Stimulated activated memory B cell treated with anti-CD40 and anti-IgM and Interleukin-4, amounts not matched to agents 10 μg/mL and 1 μg/mL and 100 μg/mL, for 72 hours (primary cell): ENCODE data around the gene FOXL3.
A peak's percentile ranks its signal among the peaks of the same experiment; 100 is the strongest.

Experiments
- ATAC-seq: fragments of 150-1000 bp; cut with Tn5 transposase; 2 replicates; pipeline ENCODE4 v1.10.0; 2021
- H3K27ac Mint-ChIP-seq: one replicate; pipeline ENCODE4 v1.8.0; 2022; ENCODE audit warnings: mild to moderate bottlenecking, mixed read lengths
- H3K27me3 Mint-ChIP-seq: one replicate; pipeline ENCODE4 v1.8.0; 2022; ENCODE audit warnings: mixed read lengths
- H3K36me3 Mint-ChIP-seq: one replicate; pipeline ENCODE4 v1.8.0; 2022; ENCODE audit warnings: mixed read lengths
- H3K4me1 Mint-ChIP-seq: one replicate; pipeline ENCODE4 v1.8.0; 2022; ENCODE audit warnings: mixed read lengths
- H3K4me3 Mint-ChIP-seq: one replicate; pipeline ENCODE4 v1.8.0; 2022; ENCODE audit warnings: mild to moderate bottlenecking, moderate library complexity, mixed read lengths
- H3K9me3 Mint-ChIP-seq: one replicate; pipeline ENCODE4 v1.8.0; 2022; ENCODE audit warnings: mixed read lengths

Gene FOXL3

DNA sequence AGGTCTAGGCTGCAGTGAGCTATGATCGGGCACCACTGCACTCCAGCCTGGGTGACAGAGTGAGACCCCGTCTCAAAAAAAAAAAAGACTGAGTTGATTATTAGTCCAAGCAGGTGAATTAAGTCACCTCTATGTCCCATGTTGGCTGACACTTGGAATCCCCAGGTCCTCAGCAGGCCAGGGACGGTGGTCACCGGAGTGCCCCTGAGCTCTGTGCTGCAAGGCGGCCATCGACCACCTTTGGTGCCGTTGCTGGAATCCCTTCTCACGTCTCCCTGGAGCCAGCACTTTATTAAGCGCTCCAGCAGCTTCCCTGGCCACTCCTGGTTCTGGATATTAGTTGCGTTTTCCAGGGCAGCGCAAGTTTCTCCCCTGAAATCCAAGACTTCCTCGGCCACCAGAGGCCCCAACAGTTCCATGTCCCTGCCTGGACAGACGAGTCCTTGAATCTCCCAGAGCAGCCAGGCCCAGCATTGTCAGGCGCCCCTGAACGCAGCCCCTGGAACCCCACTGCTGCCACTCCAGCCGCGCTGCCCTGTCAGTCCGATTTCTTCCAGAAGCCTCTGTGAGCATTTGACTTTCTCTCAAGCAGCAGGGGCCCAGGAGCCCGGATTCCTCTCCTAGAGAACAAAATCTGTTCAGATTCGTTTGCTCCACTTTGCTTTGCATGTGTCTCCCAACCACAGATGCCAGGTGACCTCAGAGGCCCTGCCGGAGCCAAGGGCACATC, 38.4 kb upstream of the FOXL3 start:
- H3K4me1 Mint-ChIP-seq: no peaks in the 10 kb centered on the region
- ATAC-seq: no peak
- H3K36me3 Mint-ChIP-seq: no peaks in the 10 kb centered on the region
- H3K27ac Mint-ChIP-seq: no peak overlapping the region
- H3K27me3 Mint-ChIP-seq: peaks cover 13% of the 10 kb centered on the region
- no peak overlapping the region for H3K4me3 Mint-ChIP-seq
- no peaks in the 10 kb centered on the region for H3K9me3 Mint-ChIP-seq

DNA sequence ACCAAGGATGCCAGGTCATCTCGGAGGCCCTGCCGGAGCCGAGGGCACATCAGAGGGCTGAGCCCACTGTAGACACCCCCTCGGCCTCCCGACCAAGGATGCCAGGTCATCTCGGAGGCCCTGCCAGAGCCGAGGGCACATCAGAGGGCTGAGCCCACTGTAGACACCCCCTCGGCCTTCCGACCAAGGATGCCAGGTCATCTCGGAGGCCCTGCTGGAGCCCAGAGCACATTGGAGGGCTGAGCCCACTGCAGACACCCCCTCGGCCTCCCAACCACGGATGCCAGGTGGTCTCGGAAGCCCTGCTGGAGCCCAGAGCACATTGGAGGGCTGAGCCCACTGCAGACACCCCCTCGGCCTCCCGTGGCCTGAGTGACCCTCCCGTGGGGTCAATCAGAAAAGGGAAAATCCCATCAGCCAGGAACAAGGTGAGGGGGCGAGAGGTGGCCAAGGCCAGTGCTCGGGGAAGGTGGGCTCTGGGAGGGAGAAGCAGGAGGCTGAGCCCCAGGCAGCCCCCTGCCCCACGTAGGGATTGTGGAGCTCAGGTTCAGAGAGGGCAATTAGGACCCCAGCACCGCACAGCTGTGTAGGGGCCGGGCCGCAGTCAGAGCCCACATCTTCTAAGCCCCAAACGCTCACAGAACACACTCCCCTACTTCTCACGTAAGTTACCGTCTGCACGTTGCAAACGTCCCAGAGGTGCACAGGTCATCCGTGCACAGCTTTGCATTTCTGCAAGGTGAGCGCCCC, 37.6 kb upstream of the FOXL3 start:
- Mint-ChIP-seq H3K9me3 (no peaks in the 10 kb centered on the region), H3K27me3 (peaks cover 13% of the 10 kb centered on the region), H3K4me3 (no peak overlapping the region), H3K27ac (no peak overlapping the region), H3K4me1 (no peaks in the 10 kb centered on the region), H3K36me3 (no peaks in the 10 kb centered on the region)
- ATAC-seq: no peak

DNA sequence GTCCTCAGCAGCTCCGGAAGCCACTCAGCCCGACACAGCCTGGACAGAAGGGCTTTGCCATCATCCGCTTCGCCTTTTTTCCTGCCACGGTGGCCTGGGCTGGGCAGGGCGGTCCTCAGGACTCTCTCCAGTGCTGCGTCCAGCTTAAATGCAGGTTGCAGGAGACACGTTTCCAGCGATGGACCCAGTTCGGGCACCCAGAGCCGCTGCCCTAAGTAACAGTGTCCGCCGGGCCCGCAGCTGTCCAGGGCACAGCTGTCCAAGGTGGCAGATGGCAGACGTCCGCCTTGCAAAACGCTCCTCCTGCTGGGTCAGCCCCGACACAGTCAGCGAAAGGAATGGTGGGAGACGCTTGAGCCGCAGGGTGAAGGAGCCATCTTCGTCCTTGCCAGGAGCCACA, 37.0 kb upstream of the FOXL3 start:
- H3K4me3 Mint-ChIP-seq: no peak overlapping the region
- no peak overlapping the region for H3K27ac Mint-ChIP-seq
- no peaks in the 10 kb centered on the region for H3K4me1 Mint-ChIP-seq
- no peaks in the 10 kb centered on the region for H3K36me3 Mint-ChIP-seq
- H3K27me3 Mint-ChIP-seq: peaks cover 13% of the 10 kb centered on the region
- ATAC-seq: no peak
- H3K9me3 Mint-ChIP-seq: no peaks in the 10 kb centered on the region

DNA sequence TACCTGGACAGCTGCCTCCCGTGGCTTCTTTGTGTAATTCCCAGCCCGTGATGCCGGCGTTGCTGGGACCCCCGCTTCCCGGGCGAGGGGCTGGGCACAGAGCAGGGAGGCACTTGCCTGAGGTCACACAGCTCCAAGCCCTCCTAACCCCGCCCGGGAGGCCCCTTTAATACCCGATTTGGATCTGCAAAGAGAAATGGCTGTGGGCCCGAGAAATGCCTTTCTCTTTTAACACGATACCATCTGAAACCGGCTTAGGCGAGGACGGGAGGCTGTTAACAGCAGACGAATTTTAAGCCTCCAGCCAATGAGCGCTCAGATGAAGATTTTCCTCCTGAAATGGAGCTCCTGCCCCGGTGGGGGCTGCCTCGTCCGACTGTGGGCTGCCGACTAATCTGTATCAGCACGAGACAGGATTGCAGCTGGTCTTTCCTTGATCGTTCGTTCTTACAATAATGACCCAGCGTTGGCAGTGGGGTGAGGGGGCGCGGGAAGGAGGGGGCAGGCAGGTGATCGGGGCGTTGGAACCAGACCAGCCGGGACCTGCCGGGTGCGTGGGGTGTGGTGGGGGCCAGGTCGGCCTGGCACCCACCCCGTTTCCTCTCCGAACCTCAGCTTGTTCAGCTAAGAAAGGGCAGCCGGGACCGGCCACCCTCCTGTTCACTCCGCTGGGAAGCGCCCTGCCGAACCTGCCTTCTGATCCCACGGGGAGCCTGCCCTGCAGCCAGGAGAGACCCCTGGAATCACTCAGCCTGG, 36.2 kb upstream of the FOXL3 start:
- H3K9me3 Mint-ChIP-seq: no peaks in the 10 kb centered on the region
- ATAC-seq: peak; percentile 7
- no peaks in the 10 kb centered on the region for H3K4me1 Mint-ChIP-seq
- no peak overlapping the region for H3K4me3 Mint-ChIP-seq
- H3K27ac Mint-ChIP-seq: no peak overlapping the region
- no peaks in the 10 kb centered on the region for H3K36me3 Mint-ChIP-seq
- H3K27me3 Mint-ChIP-seq: peaks cover 13% of the 10 kb centered on the region

DNA sequence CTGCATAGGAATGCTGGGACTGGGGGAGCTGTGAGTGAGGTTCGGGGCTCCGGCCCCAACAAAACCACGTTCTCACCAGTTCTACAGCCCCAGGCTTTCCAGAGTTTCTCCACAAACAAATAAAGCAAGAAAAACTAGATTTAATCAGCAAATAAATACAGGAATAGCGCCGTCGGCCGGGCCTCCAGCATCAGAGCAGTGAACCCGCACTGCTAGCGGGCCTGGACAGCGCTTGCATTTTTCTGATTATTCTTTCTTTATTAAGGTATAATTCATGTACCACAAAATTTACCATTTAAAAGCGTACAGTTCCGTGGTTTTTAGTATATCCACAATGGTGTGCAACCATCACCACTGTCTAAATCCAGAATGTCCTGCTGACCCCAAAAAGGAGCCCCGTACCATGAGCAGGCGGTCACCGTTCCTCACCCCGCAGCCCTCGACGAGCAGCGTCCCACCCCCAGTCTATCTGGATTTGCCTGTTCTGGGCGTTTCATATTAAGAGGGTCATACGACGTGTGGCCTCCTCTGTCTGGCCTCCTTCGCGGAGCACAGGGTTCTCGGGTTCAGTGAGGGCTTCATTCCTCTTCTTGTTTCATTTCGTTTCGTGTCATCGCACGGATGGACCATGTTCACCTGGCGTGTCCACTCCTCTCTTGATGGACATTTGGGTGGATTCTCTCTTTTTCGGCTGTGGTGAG, 35.5 kb upstream of the FOXL3 start:
- H3K36me3 Mint-ChIP-seq: no peaks in the 10 kb centered on the region
- H3K27ac Mint-ChIP-seq: no peak overlapping the region
- ATAC-seq: no peak
- peaks cover 13% of the 10 kb centered on the region for H3K27me3 Mint-ChIP-seq
- H3K4me3 Mint-ChIP-seq: no peak overlapping the region
- H3K9me3 Mint-ChIP-seq: no peaks in the 10 kb centered on the region
- no peaks in the 10 kb centered on the region for H3K4me1 Mint-ChIP-seq

DNA sequence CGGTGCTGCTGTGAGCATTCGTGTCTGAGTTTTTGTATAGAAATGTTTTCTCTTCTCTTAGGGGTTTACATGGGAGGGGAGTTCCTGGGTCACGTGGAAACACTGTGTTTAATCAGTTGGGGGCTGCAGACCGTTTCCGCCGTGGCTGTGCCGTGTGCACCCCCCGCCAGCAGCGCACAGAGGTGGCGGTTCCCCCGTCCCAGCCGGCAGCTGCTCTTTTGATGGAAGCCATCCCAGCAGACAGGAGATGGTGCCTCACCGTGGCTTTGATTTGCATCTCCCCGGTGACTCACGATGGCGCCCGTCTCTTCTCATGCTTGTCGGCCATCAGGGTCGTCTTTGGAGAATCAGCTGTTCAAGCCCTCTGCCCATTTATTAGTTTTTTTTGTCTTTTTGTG, 34.9 kb upstream of the FOXL3 start:
- H3K27ac Mint-ChIP-seq: no peak overlapping the region
- H3K4me3 Mint-ChIP-seq: no peak overlapping the region
- H3K9me3 Mint-ChIP-seq: no peaks in the 10 kb centered on the region
- ATAC-seq: no peak
- no peaks in the 10 kb centered on the region for H3K36me3 Mint-ChIP-seq
- H3K27me3 Mint-ChIP-seq: peaks cover 13% of the 10 kb centered on the region
- H3K4me1 Mint-ChIP-seq: no peaks in the 10 kb centered on the region

DNA sequence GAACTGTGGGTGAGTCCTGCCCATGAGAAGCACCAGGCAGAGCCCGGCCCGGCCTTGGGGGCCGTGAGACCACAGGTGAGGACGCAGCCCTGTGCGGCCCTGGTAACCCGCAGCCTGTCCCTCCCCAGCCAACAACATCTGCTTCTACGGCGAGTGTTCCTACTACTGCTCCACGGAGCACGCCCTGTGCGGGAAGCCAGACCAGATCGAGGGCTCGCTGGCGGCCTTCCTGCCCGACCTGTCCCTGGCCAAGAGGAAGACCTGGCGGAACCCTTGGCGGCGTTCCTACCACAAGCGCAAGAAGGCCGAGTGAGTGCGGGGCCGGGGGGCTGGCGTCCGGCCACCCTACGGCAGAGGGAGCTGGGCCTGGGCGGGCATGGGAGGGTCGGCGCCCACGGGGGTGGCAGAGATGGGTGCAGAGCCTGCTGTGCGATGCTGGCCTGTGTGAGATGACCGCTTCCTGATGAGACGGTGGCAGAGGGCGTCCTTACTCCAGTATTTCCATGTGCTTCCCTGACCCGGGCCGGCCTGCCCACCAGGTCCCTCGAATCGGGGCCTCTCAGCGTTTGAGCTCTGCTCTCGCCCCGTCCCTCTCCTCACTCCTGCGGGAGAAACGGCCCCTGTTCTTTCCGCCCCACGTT, 34.1 kb upstream of the FOXL3 start:
- ATAC-seq: no peak
- H3K9me3 Mint-ChIP-seq: no peaks in the 10 kb centered on the region

DNA sequence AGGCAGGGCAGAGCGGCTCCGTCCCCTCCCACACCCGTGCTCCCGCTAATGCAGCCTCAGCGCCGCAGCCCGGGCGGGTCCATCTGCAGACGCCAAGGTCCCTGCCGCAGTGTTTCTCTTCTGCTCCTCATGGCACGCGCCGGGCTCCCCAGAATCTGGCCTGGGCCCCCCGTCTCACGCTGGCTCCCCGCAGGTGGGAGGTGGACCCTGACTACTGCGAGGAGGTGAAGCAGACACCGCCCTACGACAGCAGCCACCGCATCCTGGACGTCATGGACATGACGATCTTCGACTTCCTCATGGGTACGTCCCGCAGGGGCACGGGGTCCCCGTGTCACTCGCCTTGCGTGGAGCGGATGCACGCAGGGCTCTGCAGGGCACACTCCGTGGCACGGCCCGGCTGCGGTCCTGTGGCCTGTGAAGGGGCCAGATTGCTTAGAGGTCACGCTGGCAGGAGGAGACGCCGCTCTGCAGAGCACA, 33.5 kb upstream of the FOXL3 start:
- Mint-ChIP-seq H3K9me3 (no peaks in the 10 kb centered on the region), H3K4me3 (no peak overlapping the region)
- no peak for ATAC-seq

More for the DNA sequence above, 34.1 kb upstream of the FOXL3 start:
- Mint-ChIP-seq H3K36me3 (no peaks in the 10 kb centered on the region), H3K27me3 (peaks cover 13% of the 10 kb centered on the region), H3K4me1 (no peaks in the 10 kb centered on the region), H3K4me3 (no peak overlapping the region), H3K27ac (no peak overlapping the region)

DNA sequence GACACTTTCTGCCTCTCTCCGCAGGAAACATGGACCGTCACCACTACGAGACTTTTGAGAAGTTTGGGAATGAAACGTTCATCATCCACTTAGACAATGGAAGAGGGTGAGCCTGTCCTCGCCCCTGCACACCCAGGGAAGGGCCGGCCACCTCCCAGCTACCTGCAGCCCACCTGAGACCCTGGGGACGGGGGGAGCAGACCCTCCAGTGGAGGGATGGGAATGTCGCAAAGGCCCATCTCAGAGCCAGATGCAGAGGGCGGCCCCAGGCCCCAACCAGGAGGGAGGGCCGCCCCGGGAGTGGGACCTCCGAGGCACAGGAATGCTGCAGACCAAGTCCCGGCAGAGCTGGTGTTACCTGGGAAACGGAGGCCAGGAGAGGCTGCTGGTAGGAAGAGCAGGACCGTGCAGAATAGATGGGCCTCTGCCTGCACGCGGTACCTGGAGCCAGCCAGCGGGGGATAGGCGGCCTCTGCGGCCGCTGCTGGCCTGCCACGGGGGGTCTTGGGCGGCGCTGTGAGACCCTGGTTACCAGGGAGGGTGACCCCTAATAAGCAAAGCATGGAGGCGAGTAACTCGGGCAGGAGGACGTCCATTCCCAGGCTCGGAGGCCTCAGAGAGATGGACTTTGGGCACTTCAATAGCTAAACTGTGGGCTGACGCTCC, 32.9 kb upstream of the FOXL3 start:
- H3K4me3 Mint-ChIP-seq: no peak overlapping the region
- no peak overlapping the region for H3K27ac Mint-ChIP-seq
- peaks cover 4% of the 10 kb centered on the region for H3K4me1 Mint-ChIP-seq
- peaks cover 4% of the 10 kb centered on the region for H3K36me3 Mint-ChIP-seq
- no peak for ATAC-seq
- H3K9me3 Mint-ChIP-seq: peaks cover 3% of the 10 kb centered on the region
- H3K27me3 Mint-ChIP-seq: peaks cover 13% of the 10 kb centered on the region

More for the DNA sequence above, 33.5 kb upstream of the FOXL3 start:
- Mint-ChIP-seq H3K27me3 (peaks cover 13% of the 10 kb centered on the region), H3K36me3 (no peaks in the 10 kb centered on the region), H3K27ac (no peak overlapping the region), H3K4me1 (no peaks in the 10 kb centered on the region)

DNA sequence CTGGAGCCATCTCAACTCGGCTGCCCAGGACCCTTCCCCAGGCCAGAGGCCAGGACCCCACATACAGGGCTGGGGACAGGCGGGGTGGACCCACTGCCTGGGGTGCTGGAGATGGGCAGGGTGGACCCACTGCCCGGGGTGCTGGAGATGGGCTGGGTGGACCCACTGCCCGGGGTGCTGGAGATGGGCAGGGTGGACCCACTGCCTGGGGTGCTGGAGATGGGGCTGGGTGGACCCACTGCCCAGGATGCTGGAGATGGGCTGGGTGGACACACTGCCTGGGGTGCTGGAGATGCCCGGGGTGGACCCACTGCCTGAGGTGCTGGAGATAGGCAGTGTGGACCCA, 32.4 kb upstream of the FOXL3 start:
- no peak overlapping the region for H3K4me3 Mint-ChIP-seq
- peaks cover 8% of the 10 kb centered on the region for H3K9me3 Mint-ChIP-seq
- ATAC-seq: no peak
- peaks cover 10% of the 10 kb centered on the region for H3K4me1 Mint-ChIP-seq
- H3K36me3 Mint-ChIP-seq: peaks cover 10% of the 10 kb centered on the region
- peaks cover 13% of the 10 kb centered on the region for H3K27me3 Mint-ChIP-seq
- H3K27ac Mint-ChIP-seq: no peak overlapping the region

DNA sequence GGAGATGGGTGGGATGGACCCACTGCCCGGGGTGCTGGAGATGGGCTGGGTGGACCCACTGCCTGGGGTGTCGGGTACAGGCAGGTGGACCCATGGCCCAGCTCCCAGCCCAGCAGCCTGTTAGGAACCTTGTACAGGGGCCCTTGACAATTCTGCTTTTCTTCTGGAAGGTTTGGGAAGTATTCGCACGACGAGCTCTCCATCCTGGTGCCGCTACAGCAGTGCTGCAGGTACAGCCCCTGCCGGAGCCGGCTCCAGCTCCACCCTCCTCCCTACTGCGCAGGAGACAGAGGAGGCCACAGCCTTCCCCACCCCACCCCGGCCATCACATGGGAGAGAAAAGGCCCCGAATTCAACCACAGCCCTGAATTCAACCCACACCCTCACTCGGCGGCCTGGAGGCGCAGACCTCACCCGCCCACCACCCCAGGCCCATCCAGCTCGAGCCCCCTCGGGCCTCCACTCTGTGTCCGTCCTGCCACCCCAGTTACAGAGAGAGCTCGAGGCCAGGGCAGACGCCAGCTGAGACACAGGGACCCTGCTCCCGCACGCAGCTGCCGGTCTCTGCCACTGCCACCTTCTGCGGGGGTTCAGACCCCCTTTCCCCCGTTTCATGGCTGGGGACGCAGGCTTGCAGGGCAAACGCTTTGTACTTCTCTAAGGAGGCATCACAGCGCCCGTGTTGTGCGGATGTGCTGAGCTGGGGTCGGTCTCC, 31.3 kb upstream of the FOXL3 start:
- ATAC-seq: no peak
- Mint-ChIP-seq H3K36me3 (peaks cover 10% of the 10 kb centered on the region), H3K4me1 (peaks cover 11% of the 10 kb centered on the region), H3K9me3 (peaks cover 9% of the 10 kb centered on the region), H3K27me3 (peaks cover 13% of the 10 kb centered on the region), H3K4me3 (no peak overlapping the region), H3K27ac (no peak overlapping the region)

DNA sequence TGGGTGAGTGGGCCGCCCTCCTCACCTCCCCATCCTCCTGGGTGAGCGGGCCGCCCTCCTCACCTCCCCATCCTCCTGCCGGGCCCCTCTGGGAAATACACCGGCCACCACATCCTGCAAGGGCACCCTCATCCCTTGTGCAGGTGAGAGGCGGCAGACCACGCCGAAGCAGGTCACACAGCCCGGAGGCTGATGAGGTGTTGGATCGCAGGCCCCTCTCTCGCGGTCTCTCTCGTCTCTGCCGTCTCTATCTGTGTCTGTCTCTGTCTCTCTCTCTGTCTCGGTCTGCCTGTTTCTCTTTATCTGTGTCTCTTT, 30.8 kb upstream of the FOXL3 start:
- Mint-ChIP-seq H3K4me1 (peaks cover 11% of the 10 kb centered on the region), H3K36me3 (peaks cover 10% of the 10 kb centered on the region), H3K27ac (no peak overlapping the region), H3K27me3 (peaks cover 13% of the 10 kb centered on the region), H3K9me3 (peaks cover 10% of the 10 kb centered on the region), H3K4me3 (no peak overlapping the region)
- no peak for ATAC-seq

DNA sequence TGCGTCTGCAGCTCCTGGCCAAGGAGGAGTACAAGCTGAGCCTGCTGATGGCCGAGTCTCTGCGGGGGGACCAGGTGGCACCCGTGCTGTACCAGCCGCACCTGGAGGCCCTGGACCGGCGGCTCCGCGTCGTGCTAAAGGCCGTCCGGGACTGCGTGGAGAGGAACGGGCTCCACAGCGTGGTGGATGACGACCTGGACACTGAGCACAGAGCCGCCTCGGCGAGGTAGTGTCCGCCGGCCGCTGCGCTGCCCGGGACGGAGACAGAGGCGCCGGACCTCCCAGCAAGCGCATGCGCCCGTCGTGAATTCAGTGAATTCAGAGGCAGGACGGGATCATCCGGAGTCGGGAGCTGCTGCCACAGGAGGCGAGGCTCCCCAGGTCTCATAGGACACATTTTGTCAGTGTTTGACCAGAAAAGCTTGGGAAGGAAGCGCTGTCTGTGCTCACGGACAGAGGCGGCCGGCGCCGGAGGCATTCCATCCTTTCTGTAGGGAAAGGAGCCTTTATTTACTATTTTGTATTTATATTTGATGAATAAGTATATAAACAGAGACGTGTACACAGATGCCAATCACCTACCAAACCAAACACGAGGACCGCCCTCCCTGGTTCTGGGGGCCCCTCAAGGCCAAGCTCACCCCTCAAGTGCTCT, 30.1 kb upstream of the FOXL3 start:
- peaks cover 11% of the 10 kb centered on the region for H3K4me1 Mint-ChIP-seq
- H3K4me3 Mint-ChIP-seq: no peak overlapping the region
- no peak for ATAC-seq
- H3K9me3 Mint-ChIP-seq: peaks cover 17% of the 10 kb centered on the region
- H3K36me3 Mint-ChIP-seq: peaks cover 10% of the 10 kb centered on the region
- no peak overlapping the region for H3K27ac Mint-ChIP-seq
- H3K27me3 Mint-ChIP-seq: peaks cover 8% of the 10 kb centered on the region
